Measurements from ENCODE around the gene TSTD2.

Gene TSTD2

GRCh38 chr9:97632985-97633858 lies at the start of gene TSTD2, which contains the start of gene NCBP1:
Gene TSTD2 (minus strand): TSS chr9:97633368. CDS start chr9:97627562, 5,806 bp downstream.
Gene NCBP1 (plus strand): TSS chr9:97633821. CDS start chr9:97633882, 61 bp downstream.
- ChIA-PET POLR2A (interaction anchor here (0.5 to 1.2 kb wide), 14 partner anchors 13 to 758 kb away, joined by 3 to 9 read pairs (median 4); partner anchors contain the start of genes TMOD1 and TRMO), CTCF (interaction anchor here (0.7 to 7.6 kb wide), 10 partner anchors 10 to 221 kb away, joined by 3 to 88 read pairs (median 6); partner anchors contain the start of genes TDRD7 and TMOD1)
- no peak for TF ChIP-seq CTCF (IDR thresholded peaks at IDR 0.05; ENCODE audit: control extremely low read depth, extremely low read depth, low read depth, missing control alignments)
- DNase-seq (ENCODE audit: extremely low spot score) = peak; percentile 94

GRCh38 chr9:97682242-97682641 lies 49.1 kb upstream of the TSTD2 start:
- TF ChIP-seq CTCF (IDR thresholded peaks at IDR 0.05; ENCODE audit: control extremely low read depth, extremely low read depth, low read depth, missing control alignments) = no peak
- no peak for DNase-seq (ENCODE audit: extremely low spot score)
- ChIA-PET POLR2A (no interaction called here), CTCF (interaction anchor here (1.1 to 1.3 kb wide), 3 partner anchors 10 to 213 kb away, joined by 3 to 4 read pairs (median 3); no protein-coding TSS in a partner anchor)

GRCh38 chr9:97675655-97676054 lies 42.5 kb upstream of the TSTD2 start:
- no peak for DNase-seq (ENCODE audit: extremely low spot score)
- no peak for TF ChIP-seq CTCF (IDR thresholded peaks at IDR 0.05; ENCODE audit: control extremely low read depth, extremely low read depth, low read depth, missing control alignments)
- POLR2A ChIA-PET = no interaction called here
- CTCF ChIA-PET = interaction anchor here (0.9 to 1.7 kb wide), 4 partner anchors 12 to 359 kb away, joined by 3 to 4 read pairs (median 3); no protein-coding TSS in a partner anchor

- TF ChIP-seq CTCF (IDR thresholded peaks at IDR 0.05; ENCODE audit: control extremely low read depth, extremely low read depth, low read depth, missing control alignments) = no peak
- no peak for DNase-seq (ENCODE audit: extremely low spot score)
- POLR2A ChIA-PET = no interaction called here
- CTCF ChIA-PET = interaction anchor here (1.0 to 3.3 kb wide), 2 partner anchors 14 to 28 kb away, joined by 3 to 11 read pairs; no protein-coding TSS in a partner anchor
These were observed 40.8 kb upstream of the TSTD2 start for GRCh38 chr9:97673922-97674321.

GRCh38 chr9:97672403-97672802 lies 39.2 kb upstream of the TSTD2 start:
- TF ChIP-seq CTCF (IDR thresholded peaks at IDR 0.05; ENCODE audit: control extremely low read depth, extremely low read depth, low read depth, missing control alignments) = no peak
- CTCF ChIA-PET = interaction anchor here (0.9 to 3.3 kb wide), 3 partner anchors 9 to 218 kb away, joined by 3 to 11 read pairs (median 3); no protein-coding TSS in a partner anchor
- POLR2A ChIA-PET = no interaction called here
- no peak for DNase-seq (ENCODE audit: extremely low spot score)

- DNase-seq (ENCODE audit: extremely low spot score) = no peak
- no peak for TF ChIP-seq CTCF (IDR thresholded peaks at IDR 0.05; ENCODE audit: control extremely low read depth, extremely low read depth, low read depth, missing control alignments)
- CTCF ChIA-PET = interaction anchor here (0.7 to 1.4 kb wide), 5 partner anchors 14 to 202 kb away, joined by 3 read pairs; no protein-coding TSS in a partner anchor
- POLR2A ChIA-PET = no interaction called here
These were observed 37.4 kb upstream of the TSTD2 start for GRCh38 chr9:97670586-97670985.
